ENCODE data around the gene RNU11. TPM values are rescaled to one million over a fixed set of nuclear protein-coding genes. Genes with fewer than 3 reads are reported as not detected.
"Not testable (repeated sequence)": the region's sequence is repeated elsewhere in the genome, so short reads cannot be mapped to it uniquely, and the experiment has no call there.

The RNU11 gene
- total RNA-seq, 1 experiment from 2014 or later, result not detected

DNA sequence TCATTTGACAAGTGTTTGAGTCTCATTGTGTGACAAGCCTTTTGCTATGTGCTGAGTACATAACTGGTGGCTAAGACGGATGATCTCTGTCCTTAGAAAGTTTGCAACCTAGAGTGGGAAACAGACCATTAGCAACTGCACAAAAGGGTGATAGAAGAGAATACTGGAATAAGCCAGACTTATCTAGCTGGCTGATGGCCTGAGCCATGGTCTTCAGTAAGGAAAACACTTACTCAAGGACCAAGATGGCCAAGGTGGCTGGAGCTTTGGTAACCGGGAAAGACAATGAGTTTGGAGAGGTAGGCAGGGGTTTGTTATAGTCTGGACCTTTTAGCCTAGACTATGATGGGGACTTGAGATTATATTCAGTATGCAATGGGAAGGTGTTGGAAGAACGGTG lies 3.9 kb upstream of the RNU11 start:
- DNase-seq (no peak), ATAC-seq (no peak)
- Histone ChIP-seq H3K27me3 (ENCODE audit: low read length) (no peaks in the 10 kb centered on the region), H3K27ac (ENCODE audit: low read length) (no peak overlapping the region), H3K9me2 (replicated peaks; ENCODE audit: low read length) (no peaks in the 10 kb centered on the region), H3K9me3 (ENCODE audit: low read length) (no peaks in the 10 kb centered on the region), H3K9ac (ENCODE audit: low read length) (no peak overlapping the region), H4K20me1 (ENCODE audit: low read length) (no peaks in the 10 kb centered on the region), H3K36me3 (ENCODE audit: low read depth, low read length) (no peaks in the 10 kb centered on the region), H3K4me1 (ENCODE audit: insufficient read depth, low read length) (peaks cover 34% of the 10 kb centered on the region), H3F3A (ENCODE audit: low read length, unreplicated experiment) (peaks cover 6% of the 10 kb centered on the region), H3K4me2 (ENCODE audit: low read length) (peak overlapping the region; percentile 86; the same call in 1 of the 2 replicates), H3K4me3 (ENCODE audit: low read length) (no peak overlapping the region), H3K79me2 (ENCODE audit: low read length) (peaks cover 33% of the 10 kb centered on the region), H2AFZ (ENCODE audit: low read length) (no peak overlapping the region)
- intact Hi-C loops (cut with micrococcal nuclease), result no loop called here
- TF ChIP-seq EZH2phosphoT487 (IDR thresholded peaks at IDR 0.05; ENCODE audit: borderline replicate concordance, low read length), result no peak
- TF ChIP-seq, protein P1, sequence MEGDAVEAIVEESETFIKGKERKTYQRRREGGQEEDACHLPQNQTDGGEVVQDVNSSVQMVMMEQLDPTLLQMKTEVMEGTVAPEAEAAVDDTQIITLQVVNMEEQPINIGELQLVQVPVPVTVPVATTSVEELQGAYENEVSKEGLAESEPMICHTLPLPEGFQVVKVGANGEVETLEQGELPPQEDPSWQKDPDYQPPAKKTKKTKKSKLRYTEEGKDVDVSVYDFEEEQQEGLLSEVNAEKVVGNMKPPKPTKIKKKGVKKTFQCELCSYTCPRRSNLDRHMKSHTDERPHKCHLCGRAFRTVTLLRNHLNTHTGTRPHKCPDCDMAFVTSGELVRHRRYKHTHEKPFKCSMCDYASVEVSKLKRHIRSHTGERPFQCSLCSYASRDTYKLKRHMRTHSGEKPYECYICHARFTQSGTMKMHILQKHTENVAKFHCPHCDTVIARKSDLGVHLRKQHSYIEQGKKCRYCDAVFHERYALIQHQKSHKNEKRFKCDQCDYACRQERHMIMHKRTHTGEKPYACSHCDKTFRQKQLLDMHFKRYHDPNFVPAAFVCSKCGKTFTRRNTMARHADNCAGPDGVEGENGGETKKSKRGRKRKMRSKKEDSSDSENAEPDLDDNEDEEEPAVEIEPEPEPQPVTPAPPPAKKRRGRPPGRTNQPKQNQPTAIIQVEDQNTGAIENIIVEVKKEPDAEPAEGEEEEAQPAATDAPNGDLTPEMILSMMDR (conservative IDR thresholded peaks at IDR 0.05; ENCODE audit: low read depth, low read length), result no peak
- TF ChIP-seq EZH2 (IDR thresholded peaks at IDR 0.05; ENCODE audit: low read length, unreplicated experiment), result no peak
- BruUV-seq (replicated peaks), result no TSS peak
- POLR2A ChIA-PET (ENCODE audit: unreplicated experiment), result interaction anchor here (0.7 kb wide), 1 partner anchor 438 kb away, joined by 4 read pairs; no protein-coding TSS in a partner anchor
- CTCF ChIA-PET, result no interaction called here

- CTCF ChIA-PET; H2AFZ ChIP-seq (ENCODE audit: low read length); H3K27me3 ChIP-seq (ENCODE audit: low read length); H3K9me3 ChIP-seq (ENCODE audit: low read length); H3K9ac ChIP-seq (ENCODE audit: low read length); ATAC-seq; intact Hi-C loops (cut with micrococcal nuclease); H3F3A ChIP-seq (ENCODE audit: low read length, unreplicated experiment); H3K9me2 ChIP-seq (replicated peaks; ENCODE audit: low read length); H3K4me2 ChIP-seq (ENCODE audit: low read length); H3K36me3 ChIP-seq (ENCODE audit: low read depth, low read length); BruUV-seq (replicated peaks); DNase-seq; H4K20me1 ChIP-seq (ENCODE audit: low read length); POLR2A ChIA-PET (ENCODE audit: unreplicated experiment); H3K27ac ChIP-seq (ENCODE audit: low read length); H3K4me3 ChIP-seq (ENCODE audit: low read length): not testable (repeated sequence)
- H3K4me1 ChIP-seq (ENCODE audit: insufficient read depth, low read length), result peaks cover 34% of the 10 kb centered on the region
- peaks cover 24% of the 10 kb centered on the region for H3K79me2 ChIP-seq (ENCODE audit: low read length)
Measured at GRCh38 chr1:28645406-28645805, 3.0 kb upstream of the RNU11 start.

- H3K36me3 ChIP-seq (ENCODE audit: low read depth, low read length), result no peaks in the 10 kb centered on the region
- H2AFZ ChIP-seq (ENCODE audit: low read length), result no peak overlapping the region
- ChIA-PET CTCF (no interaction called here), POLR2A (ENCODE audit: unreplicated experiment) (no interaction called here)
- H3K4me3 ChIP-seq (ENCODE audit: low read length), result no peak overlapping the region
- no peaks in the 10 kb centered on the region for H4K20me1 ChIP-seq (ENCODE audit: low read length)
- no peaks in the 10 kb centered on the region for H3K27me3 ChIP-seq (ENCODE audit: low read length)
- ATAC-seq (no peak), DNase-seq (no peak)
- no peaks in the 10 kb centered on the region for H3K9me3 ChIP-seq (ENCODE audit: low read length)
- peaks cover 32% of the 10 kb centered on the region for H3K4me1 ChIP-seq (ENCODE audit: insufficient read depth, low read length)
- no peak overlapping the region for H3K27ac ChIP-seq (ENCODE audit: low read length)
- no TSS peak for BruUV-seq (replicated peaks)
- H3K9me2 ChIP-seq (replicated peaks; ENCODE audit: low read length), result no peaks in the 10 kb centered on the region
- no peak for TF ChIP-seq EZH2 (IDR thresholded peaks at IDR 0.05; ENCODE audit: low read length, unreplicated experiment)
- no peak for TF ChIP-seq EZH2phosphoT487 (IDR thresholded peaks at IDR 0.05; ENCODE audit: borderline replicate concordance, low read length)
- TF ChIP-seq, protein P1 (conservative IDR thresholded peaks at IDR 0.05; ENCODE audit: low read depth, low read length), result no peak
- intact Hi-C loops (cut with micrococcal nuclease), result no loop called here
- peaks cover 17% of the 10 kb centered on the region for H3K79me2 ChIP-seq (ENCODE audit: low read length)
- H3K4me2 ChIP-seq (ENCODE audit: low read length), result no peak overlapping the region
- H3K9ac ChIP-seq (ENCODE audit: low read length), result no peak overlapping the region
- H3F3A ChIP-seq (ENCODE audit: low read length, unreplicated experiment), result peaks cover 8% of the 10 kb centered on the region
Measured at GRCh38 chr1:28646040-28646439, 2.4 kb upstream of the RNU11 start.
